Stomach (tissue), 9 donors: ENCODE data around the gene HPS1. TPM values are rescaled to one million over a fixed set of nuclear protein-coding genes. Genes with fewer than 3 reads are reported as not detected.
A peak's percentile ranks its signal among the peaks of the same experiment; 100 is the strongest.

Source experiments
- DNase-seq, 2 donors: peaks; one replicate each; pipeline versions ENCODE4 v3.0.0 to v3.0.0-alpha.2; 2013 to 2019
- H3K27ac ChIP-seq, 5 donors: fragments of 200-600 bp in 4 of 5; sonication (generic) in 4 of 5; one replicate each; pipeline ENCODE4 v1.5.1; 2013 to 2019; ENCODE audit warnings: mild to moderate bottlenecking in 1 of 5, moderate library complexity in 1 of 5
- H3K27me3 ChIP-seq, 3 donors: fragments of 200-600 bp; sonication (generic); one replicate each; pipeline ENCODE4 v1.5.1; 2017 to 2019; ENCODE audit warnings: mixed run types in 1 of 3
- H3K36me3 ChIP-seq, 4 donors: fragments of 200-600 bp; sonication (generic); 1 replicate in 3 of 4; 2 replicates in 1 of 4; pipeline ENCODE4 v1.5.1; 2016 to 2019
- H3K4me1 ChIP-seq, 4 donors: fragments of 200-600 bp; sonication (generic); one replicate each; pipeline ENCODE4 v1.5.1; 2016 to 2019
- H3K4me3 ChIP-seq, 4 donors: fragments of 200-600 bp; sonication (generic) in 3 of 4; one replicate each; pipeline ENCODE4 v1.5.1; 2016 to 2019; ENCODE audit warnings: mild to moderate bottlenecking in 1 of 4
- H3K9me3 ChIP-seq, 4 donors: fragments of 200-600 bp; sonication (generic); one replicate each; pipeline ENCODE4 v1.5.1; 2016 to 2019
- EP300 ChIP-seq: sonication (generic); formaldehyde crosslinking; IDR thresholded peaks from one replicate; pipeline ENCODE4 v1.6.1; 2017; ENCODE audit warnings: antibody characterized with exemption
- POLR2A ChIP-seq, 4 donors: fragments of 450-650 bp; IDR thresholded peaks; one replicate each; pipeline ENCODE4 v1.6.1; 2016; ENCODE audit warnings: antibody characterized with exemption in 4 of 4, control low read depth in 2 of 4, mild to moderate bottlenecking in 1 of 4, moderate library complexity in 1 of 4
- POLR2AphosphoS5 ChIP-seq, 3 donors: sonication (generic); formaldehyde crosslinking; IDR thresholded peaks; one replicate each; pipeline ENCODE4 v1.6.1; 2016; ENCODE audit warnings: antibody characterized with exemption in 3 of 3
- WGBS, 5 donors: extraction: QIAGEN DNeasy Blood & Tissue Kit in 3 of 5; methylation state at CpG; one replicate each; pipeline versions ENCODE4 v1.1.5 to v1.1.7; 2013 to 2018; 5-methylcytosine and 5-hydroxymethylcytosine counted together
- intact Hi-C: fragments of 100-400 bp; cut with DNase I; formaldehyde crosslinking; loops from one replicate; pipeline ENCODE4 v1.15.1; 2023; ENCODE audit warnings: low total_unique reads
- polyA plus RNA-seq, 3 donors: library from polyadenylated mRNA; stranded (reverse); fragments of 200-250 nt; gene quantifications; one replicate each; pipeline ENCODE4 v1.2.3, GENCODE V29; 2013
- total RNA-seq, 5 donors: library from RNA; depleted of rRNA; stranded (reverse); fragments of >200 nt; gene quantifications; one replicate each; pipeline versions ENCODE4 v1.1.0 to v1.2.3, GENCODE V29; 2014 to 2016
- TF ChIP-seq, protein P1 (sequence below), 7 experiments: fragments of 450-650 bp in 4 of 7; fragments of 200-600 bp in 3 of 7; sonication (generic) in 3 of 7; IDR thresholded peaks; one replicate each; pipeline ENCODE4 v1.5.1; 2016 to 2019; ENCODE audit warnings: antibody characterized with exemption in 7 of 7, control low read depth in 2 of 7, mild to moderate bottlenecking in 1 of 7
- donor health status: healthy with polysubstance abuse.
- donor health status: Bipolar disorder and iron deficiency.
- donor health status: healthy.

HPS1 gene
- total and polyA plus RNA-seq, 8 donors: 15.1 to 140 (median 49.1) TPM

DNA sequence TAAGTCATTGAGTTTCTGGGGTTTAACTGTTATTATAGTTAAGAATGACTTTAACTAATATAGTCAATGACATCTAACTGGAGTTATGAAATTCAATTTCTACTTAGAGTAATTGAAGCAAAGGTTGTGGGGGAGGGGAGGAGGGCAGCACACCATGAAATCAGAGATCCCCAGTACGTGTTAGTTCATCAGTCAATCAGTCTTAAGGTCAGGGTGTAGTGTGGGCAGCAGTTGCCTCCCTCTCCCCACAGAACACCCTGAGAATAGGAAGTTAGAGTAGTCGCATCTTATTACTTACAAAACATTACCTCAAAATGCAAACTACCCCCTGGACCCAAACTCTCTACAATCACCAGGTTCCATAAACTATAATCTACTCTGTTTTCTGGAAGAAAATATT lies 7.0 kb upstream of the HPS1 start:
- no peak for DNase-seq
- WGBS, 5 donors: 69 to 86% (median 76%) methylated on average over 2 of the region's 2 CpGs

DNA sequence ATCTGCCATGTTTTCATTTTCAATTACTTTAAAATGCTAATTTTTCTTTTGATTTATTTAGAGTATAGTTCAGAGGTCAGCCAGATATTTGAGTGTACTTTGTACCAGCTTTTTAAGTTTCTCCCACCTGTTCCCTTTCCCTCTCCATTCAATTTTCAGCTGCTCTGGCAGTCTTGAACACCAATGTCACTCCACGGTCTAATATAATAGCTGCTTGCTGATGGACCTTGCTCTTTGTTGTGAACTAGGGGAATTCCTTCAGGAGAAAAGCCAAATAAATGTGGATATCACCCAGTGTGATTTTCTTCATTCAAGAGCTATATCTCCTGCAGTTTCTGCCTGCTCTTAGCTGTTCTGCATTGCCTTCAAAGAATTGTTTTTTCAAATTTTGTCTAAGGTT lies 3.9 kb upstream of the HPS1 start:
- WGBS, 5 donors: 23 to 52% (median 30%) methylated on average over 1 of the region's 1 CpG
- DNase-seq: no peak
- peaks cover 3 to 14% (median 6%) of the 10 kb centered on the region in 4 donors for H3K4me1 ChIP-seq
- TF ChIP-seq, protein P1, sequence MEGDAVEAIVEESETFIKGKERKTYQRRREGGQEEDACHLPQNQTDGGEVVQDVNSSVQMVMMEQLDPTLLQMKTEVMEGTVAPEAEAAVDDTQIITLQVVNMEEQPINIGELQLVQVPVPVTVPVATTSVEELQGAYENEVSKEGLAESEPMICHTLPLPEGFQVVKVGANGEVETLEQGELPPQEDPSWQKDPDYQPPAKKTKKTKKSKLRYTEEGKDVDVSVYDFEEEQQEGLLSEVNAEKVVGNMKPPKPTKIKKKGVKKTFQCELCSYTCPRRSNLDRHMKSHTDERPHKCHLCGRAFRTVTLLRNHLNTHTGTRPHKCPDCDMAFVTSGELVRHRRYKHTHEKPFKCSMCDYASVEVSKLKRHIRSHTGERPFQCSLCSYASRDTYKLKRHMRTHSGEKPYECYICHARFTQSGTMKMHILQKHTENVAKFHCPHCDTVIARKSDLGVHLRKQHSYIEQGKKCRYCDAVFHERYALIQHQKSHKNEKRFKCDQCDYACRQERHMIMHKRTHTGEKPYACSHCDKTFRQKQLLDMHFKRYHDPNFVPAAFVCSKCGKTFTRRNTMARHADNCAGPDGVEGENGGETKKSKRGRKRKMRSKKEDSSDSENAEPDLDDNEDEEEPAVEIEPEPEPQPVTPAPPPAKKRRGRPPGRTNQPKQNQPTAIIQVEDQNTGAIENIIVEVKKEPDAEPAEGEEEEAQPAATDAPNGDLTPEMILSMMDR (IDR thresholded peaks at IDR 0.05): no peak
- TF ChIP-seq POLR2AphosphoS5 (IDR thresholded peaks at IDR 0.05) (no peak), EP300 (no peak), POLR2A (IDR thresholded peaks at IDR 0.05) (no peak)
- H3K27ac ChIP-seq: no peak overlapping the region
- H3K27me3 ChIP-seq: no peaks in the 10 kb centered on the region
- H3K9me3 ChIP-seq: no peaks in the 10 kb centered on the region
- H3K36me3 ChIP-seq: no peaks in the 10 kb centered on the region
- intact Hi-C loops: no loop called here
- no peak overlapping the region for H3K4me3 ChIP-seq

More for the DNA sequence above, 7.0 kb upstream of the HPS1 start:
- TF ChIP-seq EP300 (no peak), POLR2A (IDR thresholded peaks at IDR 0.05) (no peak), POLR2AphosphoS5 (IDR thresholded peaks at IDR 0.05) (no peak)
- TF ChIP-seq, protein P1 (IDR thresholded peaks at IDR 0.05): no peak
- no peaks in the 10 kb centered on the region for H3K9me3 ChIP-seq
- no peaks in the 10 kb centered on the region for H3K4me1 ChIP-seq
- no peak overlapping the region for H3K4me3 ChIP-seq
- intact Hi-C loops: no loop called here
- peaks cover 0 to 6% (median 0%) of the 10 kb centered on the region in 3 donors for H3K27me3 ChIP-seq
- no peak overlapping the region for H3K27ac ChIP-seq
- H3K36me3 ChIP-seq: no peaks in the 10 kb centered on the region

DNA sequence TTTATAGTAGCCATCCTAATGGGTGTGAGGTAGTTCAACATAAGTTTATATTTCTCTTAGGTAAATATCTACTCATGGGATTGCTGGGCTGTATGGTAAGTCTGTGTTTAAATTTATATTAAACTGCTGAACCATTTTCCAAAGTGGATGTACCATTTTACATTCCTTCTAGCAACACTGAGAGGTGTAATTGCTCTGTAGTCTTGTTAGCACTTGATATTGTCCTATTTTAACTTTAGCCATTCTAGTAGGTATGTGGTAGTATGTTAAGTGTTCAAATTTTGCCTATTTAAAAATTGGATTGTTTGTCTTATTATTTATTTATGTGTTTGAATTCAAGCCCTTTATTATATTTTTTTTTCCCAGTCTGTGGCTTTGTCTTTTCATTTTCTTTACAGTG lies 2.6 kb upstream of the HPS1 start:
- TF ChIP-seq, protein P1 (IDR thresholded peaks at IDR 0.05): no peak
- TF ChIP-seq POLR2A (IDR thresholded peaks at IDR 0.05) (no peak), POLR2AphosphoS5 (IDR thresholded peaks at IDR 0.05) (no peak), EP300 (no peak)
- peaks cover 11 to 12% (median 11%) of the 10 kb centered on the region in 4 donors for H3K36me3 ChIP-seq

DNA sequence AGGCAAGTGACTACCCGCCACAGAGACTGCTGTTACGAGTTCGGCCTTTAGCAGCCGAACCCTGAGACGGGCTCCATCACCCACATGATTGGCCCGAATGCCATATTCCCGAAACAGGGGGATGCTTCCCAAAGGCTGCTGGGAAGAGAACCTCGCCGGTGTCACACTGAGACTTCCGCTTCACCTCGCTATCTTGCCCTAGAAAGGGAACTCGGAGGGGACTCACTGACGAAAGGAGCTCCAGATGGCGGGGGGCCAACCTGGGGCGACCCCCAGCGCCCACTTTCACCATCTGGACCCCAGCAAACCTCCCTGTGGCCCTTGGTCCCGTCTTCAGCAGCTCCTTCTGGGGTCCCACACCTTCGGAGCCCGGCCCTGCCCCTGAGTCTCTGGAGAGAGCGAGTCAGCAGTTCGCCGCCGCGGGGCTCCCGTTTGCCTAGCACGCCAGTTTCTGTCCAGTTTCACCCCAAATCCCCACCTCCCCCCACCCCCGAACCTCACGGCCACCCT lies 529 bp downstream of the HPS1 start:
- H3K9me3 ChIP-seq: no peaks in the 10 kb centered on the region
- TF ChIP-seq, protein P1 (IDR thresholded peaks at IDR 0.05): no peak
- TF ChIP-seq POLR2A (IDR thresholded peaks at IDR 0.05): no peak
- TF ChIP-seq POLR2AphosphoS5 (IDR thresholded peaks at IDR 0.05): peak in 1 of 3 donors; percentile 23
- no peak for TF ChIP-seq EP300
- peak overlapping the region; percentile 88 to 99 (median 92) for H3K27ac ChIP-seq
- DNase-seq: peak; percentile 35 to 65
- H3K4me3 ChIP-seq: peak overlapping the region; percentile 73 to 93 (median 82)
- peaks cover 3 to 48% (median 26%) of the 10 kb centered on the region in 4 donors for H3K4me1 ChIP-seq
- H3K27me3 ChIP-seq: no peaks in the 10 kb centered on the region
- intact Hi-C loops: no loop called here
- 1 to 3% (median 2%) methylated on average over 16 to 28 of the region's 28 CpGs for WGBS, 5 donors
- peaks cover 26 to 43% (median 41%) of the 10 kb centered on the region in 4 donors for H3K36me3 ChIP-seq

More for the DNA sequence above, 2.6 kb upstream of the HPS1 start:
- Histone ChIP-seq H3K9me3 (no peaks in the 10 kb centered on the region), H3K27ac (no peak overlapping the region), H3K4me1 (peaks cover 3 to 27% (median 18%) of the 10 kb centered on the region in 4 donors), H3K4me3 (no peak overlapping the region), H3K27me3 (no peaks in the 10 kb centered on the region)
- intact Hi-C loops: no loop called here
- no peak for DNase-seq
